Astrocyte (in vitro differentiated cells and primary cell): ENCODE measurements around the gene PLXNB2.

Experiments
- EZH2 ChIP-seq: IDR thresholded peaks from 2 replicates; pipeline ENCODE4 v1.6.1; 2012; ENCODE audit warnings: mild to moderate bottlenecking, low read length, inconsistent platforms; ENCODE audit not compliant: insufficient read depth
- TF ChIP-seq, protein P1 (sequence below): IDR thresholded peaks from 2 replicates; pipeline ENCODE4 v1.5.1; 2011; ENCODE audit warnings: low read depth, mild to moderate bottlenecking, inconsistent platforms, low read length, moderate library complexity; ENCODE audit not compliant: insufficient read depth

- TF ChIP-seq, protein P1, sequence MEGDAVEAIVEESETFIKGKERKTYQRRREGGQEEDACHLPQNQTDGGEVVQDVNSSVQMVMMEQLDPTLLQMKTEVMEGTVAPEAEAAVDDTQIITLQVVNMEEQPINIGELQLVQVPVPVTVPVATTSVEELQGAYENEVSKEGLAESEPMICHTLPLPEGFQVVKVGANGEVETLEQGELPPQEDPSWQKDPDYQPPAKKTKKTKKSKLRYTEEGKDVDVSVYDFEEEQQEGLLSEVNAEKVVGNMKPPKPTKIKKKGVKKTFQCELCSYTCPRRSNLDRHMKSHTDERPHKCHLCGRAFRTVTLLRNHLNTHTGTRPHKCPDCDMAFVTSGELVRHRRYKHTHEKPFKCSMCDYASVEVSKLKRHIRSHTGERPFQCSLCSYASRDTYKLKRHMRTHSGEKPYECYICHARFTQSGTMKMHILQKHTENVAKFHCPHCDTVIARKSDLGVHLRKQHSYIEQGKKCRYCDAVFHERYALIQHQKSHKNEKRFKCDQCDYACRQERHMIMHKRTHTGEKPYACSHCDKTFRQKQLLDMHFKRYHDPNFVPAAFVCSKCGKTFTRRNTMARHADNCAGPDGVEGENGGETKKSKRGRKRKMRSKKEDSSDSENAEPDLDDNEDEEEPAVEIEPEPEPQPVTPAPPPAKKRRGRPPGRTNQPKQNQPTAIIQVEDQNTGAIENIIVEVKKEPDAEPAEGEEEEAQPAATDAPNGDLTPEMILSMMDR: no peak
- TF ChIP-seq EZH2: no peak
Measured at GRCh38 chr22:50304528-50305392, 2.7 kb downstream of the PLXNB2 start.
